Gastrocnemius medialis (tissue), 4 donors: ENCODE results near the gene FFAR3.

Experiments used
- CTCF ChIP-seq, 5 experiments: fragments of 450-650 bp in 3 of 5; fragments of 200-600 bp in 2 of 5; sonication (generic) in 2 of 5; IDR thresholded peaks in 4 of 5; conservative IDR thresholded peaks in 1 of 5; 1 replicate in 4 of 5; 2 replicates in 1 of 5; pipeline ENCODE4 v1.5.1; 2016 to 2019; ENCODE audit warnings: antibody characterized with exemption in 5 of 5, mild to moderate bottlenecking in 3 of 5, moderate library complexity in 3 of 5
- POLR2A ChIP-seq, 2 donors: fragments of 450-650 bp; IDR thresholded peaks; one replicate each; pipeline ENCODE4 v1.6.1; 2017; ENCODE audit warnings: antibody characterized with exemption in 2 of 2, mild to moderate bottlenecking in 2 of 2, moderate library complexity in 2 of 2

- TF ChIP-seq POLR2A (IDR thresholded peaks at IDR 0.05) = no peak
- TF ChIP-seq CTCF (IDR thresholded peaks at IDR 0.05 in 4 of 5, conservative IDR thresholded peaks at IDR 0.05 in 1 of 5) = no peak
These were observed 6.7 kb upstream of the FFAR3 start for GRCh38 chr19:35351411-35352176.
